ENCODE measurements around the gene TPT1.
A peak's percentile ranks its signal among the peaks of the same experiment; 100 is the strongest.
"Not testable (repeated sequence)": the region's sequence is repeated elsewhere in the genome, so short reads cannot be mapped to it uniquely, and the experiment has no call there.

TPT1 gene

DNA sequence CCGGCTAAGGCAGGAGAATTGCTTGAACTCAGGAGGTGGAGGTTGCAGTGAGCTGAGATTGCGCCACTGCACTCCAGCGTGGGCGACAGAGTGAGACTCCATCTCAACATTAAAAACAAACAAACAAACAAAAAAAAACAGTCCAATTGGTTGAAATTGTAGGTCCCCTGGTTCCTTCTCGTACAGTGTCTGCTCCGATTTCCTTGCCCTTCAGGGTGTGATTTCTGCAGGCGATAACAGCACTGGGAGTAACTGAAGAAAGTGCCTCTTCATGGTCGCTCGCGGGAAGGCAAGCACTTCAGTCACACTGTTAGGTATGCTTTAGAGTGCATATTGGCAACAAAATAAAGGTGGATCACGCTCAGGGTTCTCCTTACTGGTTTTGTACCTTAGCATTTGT lies 39.7 kb downstream of the TPT1 start:
- no peak for DNase-seq (ENCODE audit: low read depth)

DNA sequence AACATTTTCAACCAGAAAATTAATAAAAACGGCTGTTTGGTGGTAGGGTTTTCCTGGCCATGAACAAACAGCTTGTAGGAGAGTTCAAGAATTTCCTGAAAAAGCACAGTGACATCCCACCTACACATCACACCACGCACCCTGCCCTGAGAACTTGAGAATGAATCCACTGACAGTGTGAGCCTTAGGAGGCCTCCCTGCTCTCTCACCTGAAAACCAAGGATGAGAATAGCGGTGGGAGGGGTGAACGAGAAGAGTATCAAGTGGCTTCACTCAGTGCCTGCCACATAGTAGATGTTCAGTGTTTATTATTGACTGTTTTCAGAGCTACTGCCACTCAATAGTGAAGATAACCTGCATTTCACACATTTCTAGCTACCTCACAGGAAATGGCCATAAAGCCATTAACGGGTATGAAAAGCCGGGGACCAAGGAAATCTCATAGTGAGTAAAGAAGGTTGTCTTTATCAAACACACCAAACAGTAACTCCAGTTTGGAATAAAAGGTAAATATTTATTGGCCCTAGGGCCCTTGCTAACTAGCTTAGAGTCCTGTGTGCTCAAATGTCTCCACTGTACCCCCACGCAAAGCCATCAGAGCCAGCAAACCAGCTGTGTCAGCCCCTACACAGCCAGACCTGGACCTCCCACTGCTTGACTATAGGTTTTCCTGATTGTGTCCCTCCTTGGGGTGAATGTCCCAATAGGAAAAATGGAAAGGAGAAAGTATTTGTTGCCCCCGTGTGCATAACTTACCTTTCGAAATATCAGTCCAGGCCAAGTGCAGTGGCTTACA lies 40.6 kb downstream of the TPT1 start:
- no peak for DNase-seq (ENCODE audit: low read depth)

DNA sequence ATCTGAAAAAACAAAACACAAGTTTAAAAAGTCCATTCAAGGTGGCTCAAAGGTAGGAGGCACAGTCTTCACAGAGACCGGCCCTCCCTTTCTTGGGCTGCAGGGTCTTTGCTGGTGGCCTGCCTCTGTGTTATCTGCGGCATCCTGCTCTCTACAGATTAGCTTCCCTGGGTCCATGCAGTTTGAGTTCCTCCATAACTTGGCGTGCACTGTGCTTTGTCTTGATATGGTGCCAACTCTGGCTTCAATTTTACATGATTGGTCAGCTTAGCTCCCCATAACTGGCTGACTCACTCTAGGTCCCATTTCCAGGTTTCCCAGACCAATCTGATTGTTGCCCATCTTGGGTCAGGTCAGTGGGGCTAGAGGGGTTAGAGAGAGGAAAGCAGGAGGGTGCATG lies 41.8 kb downstream of the TPT1 start:
- DNase-seq (ENCODE audit: low read depth), result no peak

DNA sequence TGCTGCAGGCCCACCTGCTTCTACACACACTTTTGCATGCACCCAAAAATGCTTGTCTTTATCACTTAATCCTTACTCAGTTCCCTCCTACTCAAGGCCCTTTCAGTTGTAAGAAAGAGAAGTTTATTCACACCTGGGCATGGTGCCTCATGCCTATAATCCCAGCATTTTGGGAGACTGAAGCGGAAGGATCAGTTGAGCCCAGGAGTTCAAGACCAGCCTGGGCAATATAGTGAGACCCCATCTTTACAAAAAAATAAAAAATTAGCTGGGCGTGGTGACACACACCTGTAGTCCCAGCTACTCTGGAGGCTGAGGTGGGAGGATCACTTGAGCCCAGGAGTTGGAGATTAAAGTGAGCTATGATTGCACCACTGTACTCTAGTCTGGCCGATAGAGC lies 42.4 kb downstream of the TPT1 start:
- DNase-seq (ENCODE audit: low read depth), result not testable (repeated sequence)

DNA sequence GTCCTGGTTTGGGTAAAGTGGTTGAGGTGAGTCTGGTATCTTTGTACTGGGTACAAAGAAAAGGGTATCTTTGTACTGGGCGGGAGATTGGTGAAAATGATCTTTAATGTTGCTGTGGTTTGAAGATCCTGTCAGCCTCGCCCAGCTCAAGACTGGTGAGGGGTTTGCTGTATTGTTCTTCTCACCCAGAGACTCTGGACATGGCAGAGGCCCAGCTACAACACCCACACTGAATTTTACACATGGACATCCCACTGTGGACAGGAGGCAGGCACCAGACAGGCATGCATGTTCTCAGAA lies 42.8 kb downstream of the TPT1 start:
- DNase-seq (ENCODE audit: low read depth), result no peak

DNA sequence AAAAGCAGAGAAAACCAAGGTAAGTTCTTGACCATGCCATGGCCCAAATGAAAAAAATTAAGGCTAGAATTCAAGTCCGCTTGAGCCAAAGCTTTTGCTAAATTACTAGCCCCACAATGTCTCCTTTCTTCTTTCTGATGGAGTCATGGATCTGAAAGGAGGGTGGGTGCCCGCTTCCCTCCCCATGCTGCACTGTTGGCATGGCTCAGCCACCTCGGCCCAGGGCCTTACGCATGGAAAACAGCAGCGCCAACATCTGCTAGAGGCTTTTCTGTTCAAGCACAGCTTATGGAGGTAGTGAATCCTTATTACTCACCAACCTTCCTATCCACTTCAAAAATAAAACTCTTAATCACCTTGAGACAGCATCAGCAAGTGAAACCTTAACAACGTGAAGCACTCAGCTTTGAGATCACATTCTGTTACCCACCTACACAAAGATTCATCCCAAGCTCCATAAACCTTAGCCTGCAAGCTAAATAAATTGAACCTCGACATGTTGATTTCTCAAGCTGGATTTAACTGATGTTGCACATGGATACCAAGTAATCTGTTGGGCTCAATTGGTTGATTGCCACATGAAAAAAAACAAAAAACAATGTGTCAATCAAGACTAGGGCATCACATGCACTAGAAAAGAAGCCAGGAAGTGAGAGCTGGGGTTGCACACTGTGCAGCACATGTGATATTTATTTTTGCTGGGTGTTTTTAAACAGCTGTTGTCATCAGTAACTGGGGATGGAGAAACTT lies 43.4 kb downstream of the TPT1 start:
- DNase-seq (ENCODE audit: low read depth), result no peak

DNA sequence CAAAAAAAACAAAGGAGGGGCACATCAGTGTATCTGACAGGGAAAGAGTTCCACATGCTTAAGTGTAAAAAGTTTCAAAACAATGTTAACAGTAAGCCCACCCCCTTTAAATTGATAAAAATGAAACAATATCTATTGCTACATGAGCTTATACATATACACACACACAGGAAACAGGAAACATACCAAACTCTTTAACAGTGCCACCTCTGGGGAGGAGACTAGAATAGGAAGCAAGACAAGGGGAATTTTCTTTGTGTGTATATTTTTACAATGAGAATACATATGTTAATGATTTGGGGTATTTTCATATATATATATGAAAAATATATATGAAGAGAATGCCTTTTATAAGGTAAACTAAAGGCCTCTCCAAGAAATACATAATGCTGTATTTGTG lies 44.7 kb downstream of the TPT1 start:
- no peak for DNase-seq (ENCODE audit: low read depth)

DNA sequence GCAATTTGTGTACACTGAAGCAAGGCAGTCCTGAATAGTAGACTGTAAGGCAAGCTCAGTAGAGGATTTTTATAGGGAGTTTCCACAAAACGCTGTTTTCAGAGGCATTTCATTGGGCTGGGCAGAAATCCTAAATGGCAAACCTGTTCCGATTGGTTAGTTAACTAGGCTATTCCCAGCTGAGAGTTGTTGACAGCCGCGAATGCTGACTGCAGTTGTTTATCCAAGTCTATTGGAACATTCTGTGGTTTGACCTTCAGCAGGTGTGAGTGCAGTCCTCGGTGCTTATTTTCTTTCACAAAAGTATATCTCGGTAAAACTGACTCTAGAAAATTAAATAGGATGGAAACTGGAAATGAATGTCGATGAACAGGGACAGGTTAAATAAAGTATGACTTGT lies 45.4 kb downstream of the TPT1 start:
- DNase-seq (ENCODE audit: low read depth), result no peak

DNA sequence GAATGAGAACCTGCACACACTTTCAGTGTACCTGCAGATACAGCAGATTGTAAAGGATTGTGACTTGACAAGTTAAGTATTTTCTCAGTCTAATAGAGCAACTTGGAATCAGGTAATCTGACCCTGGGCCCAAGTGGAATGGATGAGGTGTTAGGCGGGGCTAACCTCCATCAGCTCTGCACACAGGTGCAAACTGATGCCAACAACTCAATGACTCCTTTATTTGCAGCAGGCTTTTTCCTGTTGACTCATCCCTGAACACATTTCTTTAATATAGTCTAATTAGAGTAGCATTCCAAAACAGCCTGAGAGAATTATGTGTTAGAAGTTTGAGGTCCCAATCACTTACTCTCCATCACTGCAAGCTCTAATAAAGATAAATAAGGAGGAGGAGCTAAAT lies 48.8 kb downstream of the TPT1 start:
- DNase-seq (ENCODE audit: low read depth), result peak; percentile 15

DNA sequence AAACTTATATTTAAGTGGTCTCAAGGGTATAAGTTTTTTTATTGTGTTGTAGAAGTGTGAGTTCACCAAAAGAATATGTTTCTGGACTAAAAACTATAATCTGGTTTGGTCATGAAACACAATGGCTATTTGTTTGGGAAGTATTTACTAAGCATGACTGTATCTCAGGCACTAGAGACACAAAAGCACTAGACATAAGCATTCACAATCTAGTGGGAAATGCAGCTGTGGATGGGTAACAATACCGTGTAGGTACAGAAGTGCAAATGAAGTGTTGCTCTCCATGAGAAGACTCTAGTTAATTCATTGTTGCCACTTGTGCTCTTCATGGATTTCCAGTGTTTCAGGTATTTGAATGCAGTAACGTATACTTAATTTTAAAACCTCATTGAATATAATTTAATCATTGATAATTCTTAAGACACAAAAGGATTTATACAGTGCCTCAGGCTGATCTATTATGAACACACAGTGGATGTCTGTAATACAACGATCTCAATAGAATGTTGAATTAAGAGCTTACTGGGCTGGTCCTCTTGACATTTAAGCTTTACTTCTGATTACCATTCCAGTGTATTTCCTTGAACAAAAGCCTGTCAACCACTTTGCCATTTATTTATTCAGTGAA lies 50.9 kb downstream of the TPT1 start:
- DNase-seq (ENCODE audit: low read depth), result no peak

Measured in HS-5 (cell line).